ENCODE results near the gene CRIM1. TPM values are rescaled to one million over a fixed set of nuclear protein-coding genes. Genes with fewer than 3 reads are reported as not detected.

The CRIM1 gene
- total and polyA plus RNA-seq, 4 donors, result 24.3 to 119 (median 58.4) TPM

DNA sequence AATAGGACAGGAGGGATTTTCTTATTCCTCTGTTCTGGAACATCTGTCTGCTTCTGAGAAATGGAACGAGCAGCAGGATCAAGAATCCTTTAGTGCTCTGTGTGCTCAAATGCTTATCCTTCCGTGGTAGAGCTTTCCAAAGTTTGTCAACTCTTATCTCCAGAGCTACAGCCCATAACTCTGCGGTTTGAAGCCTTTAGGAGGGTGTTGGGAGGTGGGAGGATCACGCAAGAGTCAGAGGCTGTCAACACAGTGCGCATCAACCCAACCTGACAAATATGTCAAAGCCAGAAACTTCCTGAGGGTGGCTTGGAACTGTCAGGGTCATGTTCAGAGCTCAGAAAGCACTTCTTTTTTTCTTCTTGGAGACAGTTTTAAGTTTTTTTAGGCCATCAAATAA is 95.9 kb downstream of the CRIM1 start:
- H3K27ac ChIP-seq (ENCODE audit: low read depth in 1 of 2, low read length in 1 of 2), result peak overlapping the region in 1 of 2 donors; percentile 14
- no peaks in the 10 kb centered on the region for H3K27me3 ChIP-seq (ENCODE audit: control insufficient read depth in 3 of 3, insufficient read depth in 3 of 3, low read length in 2 of 3)
- H3K9ac ChIP-seq (ENCODE audit: insufficient read depth in 1 of 2, low read length in 2 of 2), result no peak overlapping the region
- no peak overlapping the region for H3K4me3 ChIP-seq
- TF ChIP-seq CTCF (IDR thresholded peaks at IDR 0.05; ENCODE audit: control extremely low read depth, extremely low read depth), result no peak
- H3K9me3 ChIP-seq (ENCODE audit: control insufficient read depth in 4 of 4, insufficient read depth in 3 of 4, low read length in 3 of 4), result no peaks in the 10 kb centered on the region
- WGBS, 2 donors, result 63 to 73% methylated on average over 5 of the region's 5 CpGs
- H3K36me3 ChIP-seq (ENCODE audit: control insufficient read depth in 4 of 4, insufficient read depth in 4 of 4, low read length in 4 of 4), result peaks cover 8 to 25% (median 9%) of the 10 kb centered on the region in 4 donors
- no peak for ATAC-seq (ENCODE audit: insufficient read depth, low FRiP score)
- no peak for DNase-seq
- peaks cover 11 to 36% (median 29%) of the 10 kb centered on the region in 5 donors for H3K4me1 ChIP-seq (ENCODE audit: control insufficient read depth in 5 of 5, insufficient read depth in 5 of 5, low read length in 5 of 5)

DNA sequence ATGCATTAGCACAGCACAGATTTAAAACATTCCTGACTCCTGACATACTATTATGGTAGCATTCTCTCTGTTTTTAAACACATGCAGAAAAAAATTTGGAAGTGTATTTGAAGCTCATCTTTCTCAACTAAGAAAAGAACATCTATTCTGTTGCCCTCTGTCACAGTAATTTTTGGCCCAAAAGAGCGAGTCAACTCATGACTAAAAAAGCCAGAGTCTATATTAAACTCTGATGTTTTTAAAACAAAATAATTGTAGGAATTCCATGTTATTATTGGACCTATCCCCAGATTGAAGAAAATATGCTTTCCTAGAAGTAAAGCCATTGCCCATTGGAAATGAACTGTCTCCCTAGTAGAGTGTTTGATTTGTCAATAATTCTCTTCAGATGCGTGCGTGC is 96.7 kb downstream of the CRIM1 start:
- no peaks in the 10 kb centered on the region for H3K27me3 ChIP-seq (ENCODE audit: control insufficient read depth in 3 of 3, insufficient read depth in 3 of 3, low read length in 2 of 3)
- TF ChIP-seq CTCF (IDR thresholded peaks at IDR 0.05; ENCODE audit: control extremely low read depth, extremely low read depth), result no peak
- WGBS, 2 donors, result 66 to 76% methylated on average over 3 of the region's 3 CpGs
- no peak overlapping the region for H3K27ac ChIP-seq (ENCODE audit: low read depth in 1 of 2, low read length in 1 of 2)
- peak in 2 of 3 donors; percentile 26 to 33 for DNase-seq
- H3K9me3 ChIP-seq (ENCODE audit: control insufficient read depth in 4 of 4, insufficient read depth in 3 of 4, low read length in 3 of 4), result no peaks in the 10 kb centered on the region
- no peak overlapping the region for H3K9ac ChIP-seq (ENCODE audit: insufficient read depth in 1 of 2, low read length in 2 of 2)
- no peak overlapping the region for H3K4me3 ChIP-seq
- peaks cover 8 to 21% (median 10%) of the 10 kb centered on the region in 4 donors for H3K36me3 ChIP-seq (ENCODE audit: control insufficient read depth in 4 of 4, insufficient read depth in 4 of 4, low read length in 4 of 4)
- no peak for ATAC-seq (ENCODE audit: insufficient read depth, low FRiP score)
- peaks cover 12 to 42% (median 33%) of the 10 kb centered on the region in 5 donors for H3K4me1 ChIP-seq (ENCODE audit: control insufficient read depth in 5 of 5, insufficient read depth in 5 of 5, low read length in 5 of 5)

GRCh38 chr2:36453652-36454051 is 98.1 kb downstream of the CRIM1 start:
- Histone ChIP-seq H3K4me1 (ENCODE audit: control insufficient read depth in 5 of 5, insufficient read depth in 5 of 5, low read length in 5 of 5) (peaks cover 12 to 44% (median 36%) of the 10 kb centered on the region in 5 donors), H3K36me3 (ENCODE audit: control insufficient read depth in 4 of 4, insufficient read depth in 4 of 4, low read length in 4 of 4) (peaks cover 0 to 10% (median 6%) of the 10 kb centered on the region in 4 donors), H3K9me3 (ENCODE audit: control insufficient read depth in 4 of 4, insufficient read depth in 3 of 4, low read length in 3 of 4) (peaks cover 0 to 2% (median 0%) of the 10 kb centered on the region in 4 donors), H3K4me3 (no peak overlapping the region), H3K27me3 (ENCODE audit: control insufficient read depth in 3 of 3, insufficient read depth in 3 of 3, low read length in 2 of 3) (no peaks in the 10 kb centered on the region), H3K27ac (ENCODE audit: low read depth in 1 of 2, low read length in 1 of 2) (no peak overlapping the region), H3K9ac (ENCODE audit: insufficient read depth in 1 of 2, low read length in 2 of 2) (no peak overlapping the region)
- DNase-seq (no peak), ATAC-seq (ENCODE audit: insufficient read depth, low FRiP score) (no peak)
- WGBS, 2 donors, result 80 to 92% methylated on average over 3 of the region's 3 CpGs
- TF ChIP-seq CTCF (IDR thresholded peaks at IDR 0.05; ENCODE audit: control extremely low read depth, extremely low read depth), result no peak

- Histone ChIP-seq H3K9ac (ENCODE audit: insufficient read depth in 1 of 2, low read length in 2 of 2) (no peak overlapping the region), H3K27me3 (ENCODE audit: control insufficient read depth in 3 of 3, insufficient read depth in 3 of 3, low read length in 2 of 3) (no peaks in the 10 kb centered on the region), H3K27ac (ENCODE audit: low read depth in 1 of 2, low read length in 1 of 2) (peak overlapping the region in 1 of 2 donors; percentile 59), H3K36me3 (ENCODE audit: control insufficient read depth in 4 of 4, insufficient read depth in 4 of 4, low read length in 4 of 4) (peaks cover 0 to 5% (median 4%) of the 10 kb centered on the region in 4 donors), H3K4me1 (ENCODE audit: control insufficient read depth in 5 of 5, insufficient read depth in 5 of 5, low read length in 5 of 5) (peaks cover 12 to 44% (median 35%) of the 10 kb centered on the region in 5 donors), H3K4me3 (no peak overlapping the region), H3K9me3 (ENCODE audit: control insufficient read depth in 4 of 4, insufficient read depth in 3 of 4, low read length in 3 of 4) (peaks cover 0 to 3% (median 0%) of the 10 kb centered on the region in 4 donors)
- WGBS, 2 donors, result 87 to 92% methylated on average over 4 of the region's 4 CpGs
- DNase-seq (no peak), ATAC-seq (ENCODE audit: insufficient read depth, low FRiP score) (no peak)
- TF ChIP-seq CTCF (IDR thresholded peaks at IDR 0.05; ENCODE audit: control extremely low read depth, extremely low read depth), result no peak
Observed at GRCh38 chr2:36455011-36455410, 99.4 kb downstream of the CRIM1 start.

All from lung (tissue), 12 donors.